SK-N-SH (cell line): ENCODE measurements around the gene MYO1E. TPM values are rescaled to one million over a fixed set of nuclear protein-coding genes. Genes with fewer than 3 reads are reported as not detected.

ENCODE experiments used
- CTCF ChIA-PET: fragments of 300-600, 350-600 bp; formaldehyde crosslinking; extraction: SDS; loops from one replicate; lab custom pipeline; 2021; lab: Yijun Ruan, JAX
- POLR2A ChIA-PET: fragments of 350-600 bp; sonication (Branson Sonifier 250); formaldehyde crosslinking; extraction: SDS; loops from one replicate; lab custom pipeline; 2020; ENCODE audit warnings: antibody characterized with exemption, inconsistent platforms; lab: Yijun Ruan, JAX
- DNase-seq: peaks from one replicate; pipeline ENCODE4 v3.0.0; 2012
- H2AFZ ChIP-seq: fragments of 200-600 bp; sonication (generic); 2 replicates; pipeline ENCODE4 v1.8.1; 2016; ENCODE audit warnings: antibody characterized with exemption, mild to moderate bottlenecking, low read depth
- H3F3A ChIP-seq: fragments of 200-600 bp; sonication (generic); replicated peaks from 2 replicates; pipeline ENCODE3; 2016; ENCODE audit warnings: antibody characterized with exemption, mild to moderate bottlenecking; ENCODE audit not compliant: insufficient read depth
- H3K27ac ChIP-seq, 2 experiments: fragments of 200-500 bp in 1 of 2; fragments of 200-600 bp in 1 of 2; sonication (Bioruptor generic) in 1 of 2; sonication (generic), shearing (Covaris generic) in 1 of 2; 2 replicates each; pipeline versions ENCODE4 v1.5.1 to v1.6.1; 2014 to 2016; ENCODE audit warnings: low read depth in 2 of 2, inconsistent platforms in 1 of 2, low read length in 1 of 2, mild to moderate bottlenecking in 1 of 2, mixed read lengths in 1 of 2
- H3K27me3 ChIP-seq: fragments of 200-600 bp; sonication (generic), shearing (Covaris generic); 2 replicates; pipeline ENCODE4 v1.6.1; 2016; ENCODE audit warnings: mixed run types; ENCODE audit not compliant: insufficient read depth
- H3K36me3 ChIP-seq, 2 experiments: fragments of 200-500 bp in 1 of 2; fragments of 200-600 bp in 1 of 2; sonication (Bioruptor generic) in 1 of 2; sonication (generic) in 1 of 2; replicated peaks in 1 of 2; 2 replicates each; pipeline versions ENCODE3 to v1.5.1; 2014 to 2016; ENCODE audit warnings: low read length in 1 of 2, mild to moderate bottlenecking in 1 of 2; ENCODE audit not compliant: insufficient read depth in 2 of 2, control insufficient read depth in 1 of 2
- H3K4me1 ChIP-seq, 2 experiments: fragments of 200-500 bp in 1 of 2; fragments of 200-600 bp in 1 of 2; sonication (Bioruptor generic) in 1 of 2; sonication (generic), shearing (Covaris generic) in 1 of 2; 2 replicates each; pipeline versions ENCODE4 v1.5.1 to v1.6.1; 2014 to 2016; ENCODE audit warnings: low read depth in 1 of 2, low read length in 1 of 2, mixed run types in 1 of 2; ENCODE audit not compliant: insufficient read depth in 2 of 2, control insufficient read depth in 1 of 2
- H3K4me2 ChIP-seq: fragments of 200-600 bp; sonication (generic), shearing (Covaris generic); 2 replicates; pipeline ENCODE4 v1.6.1; 2017; ENCODE audit warnings: mixed run types
- H3K4me3 ChIP-seq, 2 experiments: fragments of 200-500 bp in 1 of 2; fragments of 200-600 bp in 1 of 2; sonication (Bioruptor generic) in 1 of 2; sonication (generic), shearing (Covaris generic) in 1 of 2; 2 replicates each; pipeline versions ENCODE4 v1.5.1 to v1.8.1; 2014 to 2016; ENCODE audit warnings: low read depth in 2 of 2, inconsistent platforms in 1 of 2, low read length in 1 of 2, mild to moderate bottlenecking in 1 of 2, mixed read lengths in 1 of 2, moderate library complexity in 1 of 2
- H3K79me2 ChIP-seq: fragments of 200-600 bp; sonication (generic); 2 replicates; pipeline ENCODE4 v1.8.1; 2017; ENCODE audit warnings: mild to moderate bottlenecking; ENCODE audit not compliant: insufficient read depth
- H3K9ac ChIP-seq: fragments of 200-600 bp; sonication (generic); 2 replicates; pipeline ENCODE4 v1.6.1; 2017; ENCODE audit warnings: mixed run types
- H3K9me2 ChIP-seq: fragments of 200-600 bp; sonication (generic); 2 replicates; pipeline ENCODE4 v1.6.1; 2017; ENCODE audit warnings: mixed run types
- H3K9me3 ChIP-seq: fragments of 200-600 bp; sonication (generic); 2 replicates; pipeline ENCODE4 v1.6.1; 2017; ENCODE audit warnings: mixed run types, mild to moderate bottlenecking, moderate library complexity
- H4K20me1 ChIP-seq: fragments of 200-600 bp; sonication (generic); 2 replicates; pipeline ENCODE4 v1.6.1; 2017; ENCODE audit warnings: mild to moderate bottlenecking, mixed run types; ENCODE audit not compliant: insufficient read depth
- FOSL2 ChIP-seq: IDR thresholded peaks from 2 replicates; pipeline ENCODE4 v1.4.0; 2012; ENCODE audit warnings: low read depth, mild to moderate bottlenecking, moderate library complexity, borderline replicate concordance
- NRF1 ChIP-seq: IDR thresholded peaks from 2 replicates; pipeline ENCODE4 v1.6.1; 2012; ENCODE audit warnings: low read depth, mild to moderate bottlenecking, low read length
- RAD21 ChIP-seq: IDR thresholded peaks from 2 replicates; pipeline ENCODE4 v1.6.1; 2012; ENCODE audit warnings: mild to moderate bottlenecking, low read length
- RXRA ChIP-seq: IDR thresholded peaks from 2 replicates; pipeline ENCODE4 v1.4.0; 2012; ENCODE audit warnings: low read depth, mild to moderate bottlenecking, borderline replicate concordance
- TCF12 ChIP-seq: IDR thresholded peaks from 2 replicates; pipeline ENCODE4 v1.4.0; 2012
- WGBS: methylation state at CpG from one replicate; pipeline ENCODE4 v1.1.6; 2017; ENCODE audit warnings: low lambda C conversion rate; 5-methylcytosine and 5-hydroxymethylcytosine counted together
- polyA plus RNA-seq, 3 experiments: library from polyadenylated mRNA; depleted of rRNA; stranded (reverse); fragments of >200 nt; gene quantifications; 2 replicates each; pipeline ENCODE4 v1.2.3, GENCODE V29; 2012
- TF ChIP-seq, protein P1 (sequence below): fragments of 200-600 bp; sonication (generic); IDR thresholded peaks from 2 replicates; pipeline ENCODE4 v1.6.1; 2017; ENCODE audit warnings: antibody characterized with exemption, mild to moderate bottlenecking, moderate library complexity
- TF ChIP-seq, protein P2 (sequence below): IDR thresholded peaks from 2 replicates; pipeline ENCODE4 v1.6.1; 2012; ENCODE audit warnings: mild to moderate bottlenecking, low read depth, low read length, moderate library complexity
- TF ChIP-seq, protein P3 (sequence below): IDR thresholded peaks from 2 replicates; pipeline ENCODE4; 2012
- TF ChIP-seq, protein P4 (sequence below): IDR thresholded peaks from 2 replicates; pipeline ENCODE4 v1.4.0; 2012; ENCODE audit warnings: low read depth, borderline replicate concordance

MYO1E gene
- polyA plus RNA-seq, 1 of the 3 experiments (the other 2 are of a cell fraction) = 9.7 TPM

DNA sequence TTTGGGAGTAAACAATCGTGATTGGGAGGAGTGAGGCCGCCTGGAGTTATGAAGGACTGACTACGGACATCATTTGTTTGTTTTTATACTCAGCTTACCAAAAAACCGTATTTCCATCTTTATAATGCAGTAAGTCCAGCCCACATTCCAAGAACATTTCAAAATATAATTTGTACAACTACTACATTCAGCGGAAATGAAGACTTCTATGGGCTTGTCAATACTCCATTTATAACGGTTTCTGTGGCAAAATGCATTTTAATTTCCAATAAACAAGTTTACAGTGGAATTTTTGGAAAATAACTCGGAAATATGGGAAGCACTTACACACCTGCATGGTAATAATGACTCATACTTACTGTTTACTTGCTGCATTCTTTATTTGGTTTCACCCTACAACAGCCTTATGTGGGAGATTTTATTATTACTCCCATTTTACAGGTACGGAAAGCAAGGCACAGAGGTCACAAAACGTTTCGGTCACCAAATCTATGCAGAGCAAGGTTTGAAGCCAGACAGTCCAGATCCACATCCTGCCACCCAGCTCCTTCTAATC is 103.7 kb downstream of the MYO1E start:
- 82% methylated on average over 10 of the region's 10 CpGs for WGBS
- Histone ChIP-seq H3K79me2 (peaks cover 24% of the 10 kb centered on the region; the same call in 1 of the 2 replicates), H3F3A (peaks cover 6% of the 10 kb centered on the region), H3K27me3 (no peaks in the 10 kb centered on the region), H3K27ac (no peak overlapping the region; a peak in 1 of 4 replicates), H3K9me3 (no peaks in the 10 kb centered on the region), H3K9me2 (no peaks in the 10 kb centered on the region), H3K36me3 (peaks cover 0 to 17% of the 10 kb centered on the region in 2 experiments), H3K4me2 (no peak overlapping the region), H4K20me1 (no peaks in the 10 kb centered on the region), H2AFZ (no peak overlapping the region), H3K4me3 (no peak overlapping the region), H3K4me1 (peaks cover 0 to 8% of the 10 kb centered on the region in 2 experiments; a peak in 1 of 4 replicates), H3K9ac (no peak overlapping the region)
- TF ChIP-seq RAD21 (no peak), TCF12 (no peak), RXRA (no peak)
- TF ChIP-seq, protein P1, sequence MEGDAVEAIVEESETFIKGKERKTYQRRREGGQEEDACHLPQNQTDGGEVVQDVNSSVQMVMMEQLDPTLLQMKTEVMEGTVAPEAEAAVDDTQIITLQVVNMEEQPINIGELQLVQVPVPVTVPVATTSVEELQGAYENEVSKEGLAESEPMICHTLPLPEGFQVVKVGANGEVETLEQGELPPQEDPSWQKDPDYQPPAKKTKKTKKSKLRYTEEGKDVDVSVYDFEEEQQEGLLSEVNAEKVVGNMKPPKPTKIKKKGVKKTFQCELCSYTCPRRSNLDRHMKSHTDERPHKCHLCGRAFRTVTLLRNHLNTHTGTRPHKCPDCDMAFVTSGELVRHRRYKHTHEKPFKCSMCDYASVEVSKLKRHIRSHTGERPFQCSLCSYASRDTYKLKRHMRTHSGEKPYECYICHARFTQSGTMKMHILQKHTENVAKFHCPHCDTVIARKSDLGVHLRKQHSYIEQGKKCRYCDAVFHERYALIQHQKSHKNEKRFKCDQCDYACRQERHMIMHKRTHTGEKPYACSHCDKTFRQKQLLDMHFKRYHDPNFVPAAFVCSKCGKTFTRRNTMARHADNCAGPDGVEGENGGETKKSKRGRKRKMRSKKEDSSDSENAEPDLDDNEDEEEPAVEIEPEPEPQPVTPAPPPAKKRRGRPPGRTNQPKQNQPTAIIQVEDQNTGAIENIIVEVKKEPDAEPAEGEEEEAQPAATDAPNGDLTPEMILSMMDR = no peak
- TF ChIP-seq, protein P2, sequence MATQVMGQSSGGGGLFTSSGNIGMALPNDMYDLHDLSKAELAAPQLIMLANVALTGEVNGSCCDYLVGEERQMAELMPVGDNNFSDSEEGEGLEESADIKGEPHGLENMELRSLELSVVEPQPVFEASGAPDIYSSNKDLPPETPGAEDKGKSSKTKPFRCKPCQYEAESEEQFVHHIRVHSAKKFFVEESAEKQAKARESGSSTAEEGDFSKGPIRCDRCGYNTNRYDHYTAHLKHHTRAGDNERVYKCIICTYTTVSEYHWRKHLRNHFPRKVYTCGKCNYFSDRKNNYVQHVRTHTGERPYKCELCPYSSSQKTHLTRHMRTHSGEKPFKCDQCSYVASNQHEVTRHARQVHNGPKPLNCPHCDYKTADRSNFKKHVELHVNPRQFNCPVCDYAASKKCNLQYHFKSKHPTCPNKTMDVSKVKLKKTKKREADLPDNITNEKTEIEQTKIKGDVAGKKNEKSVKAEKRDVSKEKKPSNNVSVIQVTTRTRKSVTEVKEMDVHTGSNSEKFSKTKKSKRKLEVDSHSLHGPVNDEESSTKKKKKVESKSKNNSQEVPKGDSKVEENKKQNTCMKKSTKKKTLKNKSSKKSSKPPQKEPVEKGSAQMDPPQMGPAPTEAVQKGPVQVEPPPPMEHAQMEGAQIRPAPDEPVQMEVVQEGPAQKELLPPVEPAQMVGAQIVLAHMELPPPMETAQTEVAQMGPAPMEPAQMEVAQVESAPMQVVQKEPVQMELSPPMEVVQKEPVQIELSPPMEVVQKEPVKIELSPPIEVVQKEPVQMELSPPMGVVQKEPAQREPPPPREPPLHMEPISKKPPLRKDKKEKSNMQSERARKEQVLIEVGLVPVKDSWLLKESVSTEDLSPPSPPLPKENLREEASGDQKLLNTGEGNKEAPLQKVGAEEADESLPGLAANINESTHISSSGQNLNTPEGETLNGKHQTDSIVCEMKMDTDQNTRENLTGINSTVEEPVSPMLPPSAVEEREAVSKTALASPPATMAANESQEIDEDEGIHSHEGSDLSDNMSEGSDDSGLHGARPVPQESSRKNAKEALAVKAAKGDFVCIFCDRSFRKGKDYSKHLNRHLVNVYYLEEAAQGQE = no peak
- ChIA-PET CTCF (interaction anchor here (1.1 kb wide), 1 partner anchor 147 kb away, joined by 3 read pairs; no protein-coding TSS in a partner anchor), POLR2A (no interaction called here)
- DNase-seq = no peak

DNA sequence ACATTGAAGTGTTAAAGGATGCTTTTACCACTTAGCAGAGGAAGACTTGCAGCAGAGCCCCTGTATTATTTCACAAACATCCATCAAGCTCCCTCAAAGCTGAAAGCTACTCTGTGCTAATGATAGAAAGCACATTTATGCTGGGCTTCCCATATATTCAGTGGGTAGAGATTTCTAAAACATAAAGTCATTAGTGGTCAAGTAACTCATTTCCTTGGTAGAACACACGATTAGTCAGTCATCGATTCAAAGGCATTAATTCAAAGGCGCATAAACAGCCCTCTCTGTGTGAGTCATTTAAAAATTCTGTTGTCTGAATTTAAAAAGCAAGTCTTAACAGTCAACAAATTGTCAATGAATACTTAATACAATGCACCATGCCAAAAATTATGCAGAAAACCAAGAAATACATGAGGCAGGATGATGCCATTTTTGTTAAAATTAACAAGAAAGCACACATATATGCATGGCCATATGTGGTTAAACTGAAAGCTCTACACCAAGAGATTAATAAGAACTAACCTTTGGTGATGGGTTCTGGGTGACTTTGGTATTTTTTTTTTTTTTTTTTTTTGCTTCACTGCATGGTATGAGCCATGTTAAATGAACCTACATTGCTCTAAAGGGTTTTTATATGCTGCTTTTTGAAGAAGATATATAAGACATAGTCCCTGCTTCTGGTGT is 104.4 kb downstream of the MYO1E start:
- 30% methylated on average over 3 of the region's 3 CpGs for WGBS
- H3K9ac ChIP-seq = no peak overlapping the region
- H4K20me1 ChIP-seq = no peaks in the 10 kb centered on the region
- DNase-seq = no peak
- TF ChIP-seq, protein P3, sequence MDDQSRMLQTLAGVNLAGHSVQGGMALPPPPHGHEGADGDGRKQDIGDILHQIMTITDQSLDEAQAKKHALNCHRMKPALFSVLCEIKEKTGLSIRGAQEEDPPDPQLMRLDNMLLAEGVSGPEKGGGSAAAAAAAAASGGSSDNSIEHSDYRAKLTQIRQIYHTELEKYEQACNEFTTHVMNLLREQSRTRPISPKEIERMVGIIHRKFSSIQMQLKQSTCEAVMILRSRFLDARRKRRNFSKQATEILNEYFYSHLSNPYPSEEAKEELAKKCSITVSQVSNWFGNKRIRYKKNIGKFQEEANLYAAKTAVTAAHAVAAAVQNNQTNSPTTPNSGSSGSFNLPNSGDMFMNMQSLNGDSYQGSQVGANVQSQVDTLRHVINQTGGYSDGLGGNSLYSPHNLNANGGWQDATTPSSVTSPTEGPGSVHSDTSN = peak; percentile 11; the same call in 1 of the 2 replicates
- TF ChIP-seq NRF1 = no peak
- TF ChIP-seq FOSL2 = peak; percentile 37; the same call in 1 of the 2 replicates
- TF ChIP-seq, protein P4, sequence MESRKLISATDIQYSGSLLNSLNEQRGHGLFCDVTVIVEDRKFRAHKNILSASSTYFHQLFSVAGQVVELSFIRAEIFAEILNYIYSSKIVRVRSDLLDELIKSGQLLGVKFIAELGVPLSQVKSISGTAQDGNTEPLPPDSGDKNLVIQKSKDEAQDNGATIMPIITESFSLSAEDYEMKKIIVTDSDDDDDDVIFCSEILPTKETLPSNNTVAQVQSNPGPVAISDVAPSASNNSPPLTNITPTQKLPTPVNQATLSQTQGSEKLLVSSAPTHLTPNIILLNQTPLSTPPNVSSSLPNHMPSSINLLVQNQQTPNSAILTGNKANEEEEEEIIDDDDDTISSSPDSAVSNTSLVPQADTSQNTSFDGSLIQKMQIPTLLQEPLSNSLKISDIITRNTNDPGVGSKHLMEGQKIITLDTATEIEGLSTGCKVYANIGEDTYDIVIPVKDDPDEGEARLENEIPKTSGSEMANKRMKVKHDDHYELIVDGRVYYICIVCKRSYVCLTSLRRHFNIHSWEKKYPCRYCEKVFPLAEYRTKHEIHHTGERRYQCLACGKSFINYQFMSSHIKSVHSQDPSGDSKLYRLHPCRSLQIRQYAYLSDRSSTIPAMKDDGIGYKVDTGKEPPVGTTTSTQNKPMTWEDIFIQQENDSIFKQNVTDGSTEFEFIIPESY = no peak
- no peak overlapping the region for H2AFZ ChIP-seq
- no peaks in the 10 kb centered on the region for H3K9me3 ChIP-seq
- H3K4me3 ChIP-seq = no peak overlapping the region
- CTCF ChIA-PET = no interaction called here
- H3K79me2 ChIP-seq = peaks cover 24% of the 10 kb centered on the region; the same call in 1 of the 2 replicates
- no peaks in the 10 kb centered on the region for H3K9me2 ChIP-seq
- H3K27ac ChIP-seq = peak overlapping the region in 1 of 2 experiments; percentile 21; a peak in 1 of 4 replicates
- peaks cover 0 to 18% of the 10 kb centered on the region in 2 experiments for H3K36me3 ChIP-seq
- H3F3A ChIP-seq = peaks cover 6% of the 10 kb centered on the region
- H3K27me3 ChIP-seq = no peaks in the 10 kb centered on the region
- POLR2A ChIA-PET = no interaction called here
- H3K4me1 ChIP-seq = peaks cover 0 to 8% of the 10 kb centered on the region in 2 experiments; a peak in 1 of 4 replicates
- 0 out of 2 replicates have a peak overlapping the region, but pooled peaks have one; percentile 23 for H3K4me2 ChIP-seq
